Prostate gland (tissue), 2 donors: Measurements from ENCODE around the gene ARHGAP26. TPM values are rescaled to one million over a fixed set of nuclear protein-coding genes. Genes with fewer than 3 reads are reported as not detected.

ENCODE experiments used
- DNase-seq: peaks from one replicate; pipeline ENCODE4 v3.0.0-alpha.2; 2019; ENCODE audit warnings: low spot score
- H3K27ac ChIP-seq, 2 donors: fragments of 200-600 bp; sonication (generic); 2 replicates each; pipeline ENCODE4 v1.5.1; 2017 to 2019
- H3K27me3 ChIP-seq: fragments of 200-600 bp; sonication (generic); replicated peaks from 2 replicates; pipeline ENCODE4 v1.5.1; 2019; ENCODE audit not compliant: insufficient read depth
- H3K36me3 ChIP-seq, 2 donors: fragments of 200-600 bp; sonication (generic); 1 replicate in 1 of 2; 2 replicates in 1 of 2; pipeline versions ENCODE4 v1.5.1 to v1.8.1; 2017 to 2019
- H3K4me1 ChIP-seq: fragments of 200-600 bp; sonication (generic); replicated peaks from 2 replicates; pipeline ENCODE4 v1.5.1; 2019
- H3K4me3 ChIP-seq, 2 donors: fragments of 200-600 bp; sonication (generic); 2 replicates each; pipeline ENCODE4 v1.5.1; 2017 to 2019
- H3K9me3 ChIP-seq: fragments of 200-600 bp; sonication (generic); 2 replicates; pipeline ENCODE4 v1.5.1; 2017
- POLR2A ChIP-seq: fragments of 450-650 bp; IDR thresholded peaks from one replicate; pipeline ENCODE4 v1.6.1; 2016; ENCODE audit warnings: antibody characterized with exemption, mild to moderate bottlenecking
- POLR2AphosphoS5 ChIP-seq: sonication (generic); formaldehyde crosslinking; IDR thresholded peaks from one replicate; pipeline ENCODE4 v1.6.1; 2017; ENCODE audit warnings: antibody characterized with exemption
- WGBS: methylation state at CpG from one replicate; pipeline ENCODE4 v1.1.5; 2018; 5-methylcytosine and 5-hydroxymethylcytosine counted together
- intact Hi-C: fragments of 100-400 bp; cut with DNase I; formaldehyde crosslinking; loops from one replicate; pipeline ENCODE4 v1.14.2; 2022
- total RNA-seq, 2 donors: library from RNA; depleted of rRNA; stranded (reverse); fragments of >200 nt; gene quantifications; one replicate each; pipeline ENCODE4 v1.1.0, GENCODE V29; 2016
- TF ChIP-seq, protein P1 (sequence below), 4 experiments: fragments of 200-600 bp in 2 of 4; fragments of 450-650 bp in 2 of 4; sonication (generic) in 2 of 4; IDR thresholded peaks; 1 replicate in 3 of 4; 2 replicates in 1 of 4; pipeline ENCODE4 v1.5.1; 2016 to 2019; ENCODE audit warnings: antibody characterized with exemption in 4 of 4, mild to moderate bottlenecking in 2 of 4, moderate library complexity in 2 of 4

ARHGAP26 gene
- total RNA-seq, 2 donors from 2014 or later, result 11.7 to 39.8 TPM

DNA sequence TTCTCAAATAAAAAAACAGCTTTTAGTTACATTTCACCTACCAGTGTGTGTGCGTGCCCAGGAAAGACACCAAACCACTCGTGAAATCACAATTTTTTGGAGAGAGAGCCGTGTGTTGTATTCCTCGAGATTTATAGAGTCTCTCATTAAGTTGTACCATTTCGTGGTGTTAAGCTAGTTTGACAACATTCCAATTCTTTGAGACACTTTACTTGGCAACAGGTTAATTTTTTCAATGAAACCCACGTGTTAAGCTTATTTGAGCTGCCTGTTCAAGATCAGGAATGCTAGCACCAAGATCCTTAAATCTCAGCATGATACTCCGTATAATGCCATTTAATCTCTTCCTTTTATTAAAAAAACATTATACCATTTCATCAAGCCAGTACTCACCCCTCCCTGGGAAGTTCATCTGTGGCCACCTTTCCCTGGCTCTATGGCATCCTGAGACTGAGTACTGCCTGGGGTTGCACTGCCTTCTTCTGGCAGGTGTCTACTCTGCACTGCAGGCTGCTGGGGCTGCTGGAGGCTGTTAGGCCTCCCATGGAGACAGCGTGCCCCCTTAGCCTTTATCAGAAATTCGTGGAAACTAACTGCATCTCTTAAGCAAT is 143.7 kb downstream of the ARHGAP26 start:
- intact Hi-C loops, result no loop called here
- WGBS, result 51% methylated on average over 9 of the region's 9 CpGs

DNA sequence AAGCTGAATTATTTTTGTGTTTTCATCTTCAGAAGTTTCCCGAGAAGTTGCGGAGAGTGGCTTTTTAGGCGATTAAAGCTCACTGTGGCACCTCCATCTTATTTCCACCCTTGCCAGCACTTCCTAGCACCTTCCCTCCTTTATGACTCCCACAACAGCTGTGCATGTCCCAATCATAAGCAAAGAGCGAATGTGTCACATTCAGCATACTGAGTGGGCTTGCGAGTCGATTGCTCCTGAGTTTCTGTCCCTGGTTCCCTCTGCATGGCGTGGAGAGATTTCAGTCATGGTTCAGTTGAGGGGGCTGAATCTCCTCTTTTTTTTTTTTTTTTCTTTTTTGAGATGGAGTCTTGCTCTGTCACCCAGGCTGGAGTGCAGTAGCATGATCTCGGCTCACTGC is 144.9 kb downstream of the ARHGAP26 start:
- Histone ChIP-seq H3K36me3 (no peaks in the 10 kb centered on the region), H3K4me3 (no peak overlapping the region), H3K27ac (no peak overlapping the region), H3K9me3 (no peaks in the 10 kb centered on the region), H3K4me1 (no peaks in the 10 kb centered on the region), H3K27me3 (no peaks in the 10 kb centered on the region)
- TF ChIP-seq POLR2A, result no peak
- TF ChIP-seq POLR2AphosphoS5, result no peak
- TF ChIP-seq, protein P1, sequence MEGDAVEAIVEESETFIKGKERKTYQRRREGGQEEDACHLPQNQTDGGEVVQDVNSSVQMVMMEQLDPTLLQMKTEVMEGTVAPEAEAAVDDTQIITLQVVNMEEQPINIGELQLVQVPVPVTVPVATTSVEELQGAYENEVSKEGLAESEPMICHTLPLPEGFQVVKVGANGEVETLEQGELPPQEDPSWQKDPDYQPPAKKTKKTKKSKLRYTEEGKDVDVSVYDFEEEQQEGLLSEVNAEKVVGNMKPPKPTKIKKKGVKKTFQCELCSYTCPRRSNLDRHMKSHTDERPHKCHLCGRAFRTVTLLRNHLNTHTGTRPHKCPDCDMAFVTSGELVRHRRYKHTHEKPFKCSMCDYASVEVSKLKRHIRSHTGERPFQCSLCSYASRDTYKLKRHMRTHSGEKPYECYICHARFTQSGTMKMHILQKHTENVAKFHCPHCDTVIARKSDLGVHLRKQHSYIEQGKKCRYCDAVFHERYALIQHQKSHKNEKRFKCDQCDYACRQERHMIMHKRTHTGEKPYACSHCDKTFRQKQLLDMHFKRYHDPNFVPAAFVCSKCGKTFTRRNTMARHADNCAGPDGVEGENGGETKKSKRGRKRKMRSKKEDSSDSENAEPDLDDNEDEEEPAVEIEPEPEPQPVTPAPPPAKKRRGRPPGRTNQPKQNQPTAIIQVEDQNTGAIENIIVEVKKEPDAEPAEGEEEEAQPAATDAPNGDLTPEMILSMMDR (IDR thresholded peaks at IDR 0.05), result no peak
- 93% methylated on average over 8 of the region's 8 CpGs for WGBS
- intact Hi-C loops, result no loop called here
- DNase-seq, result no peak

More for the DNA sequence above, 143.7 kb downstream of the ARHGAP26 start:
- Histone ChIP-seq H3K4me3 (no peak overlapping the region), H3K9me3 (no peaks in the 10 kb centered on the region), H3K27ac (no peak overlapping the region), H3K4me1 (no peaks in the 10 kb centered on the region), H3K36me3 (no peaks in the 10 kb centered on the region), H3K27me3 (no peaks in the 10 kb centered on the region)
- no peak for DNase-seq
- TF ChIP-seq, protein P1 (IDR thresholded peaks at IDR 0.05), result no peak
- TF ChIP-seq POLR2A (no peak), POLR2AphosphoS5 (no peak)

DNA sequence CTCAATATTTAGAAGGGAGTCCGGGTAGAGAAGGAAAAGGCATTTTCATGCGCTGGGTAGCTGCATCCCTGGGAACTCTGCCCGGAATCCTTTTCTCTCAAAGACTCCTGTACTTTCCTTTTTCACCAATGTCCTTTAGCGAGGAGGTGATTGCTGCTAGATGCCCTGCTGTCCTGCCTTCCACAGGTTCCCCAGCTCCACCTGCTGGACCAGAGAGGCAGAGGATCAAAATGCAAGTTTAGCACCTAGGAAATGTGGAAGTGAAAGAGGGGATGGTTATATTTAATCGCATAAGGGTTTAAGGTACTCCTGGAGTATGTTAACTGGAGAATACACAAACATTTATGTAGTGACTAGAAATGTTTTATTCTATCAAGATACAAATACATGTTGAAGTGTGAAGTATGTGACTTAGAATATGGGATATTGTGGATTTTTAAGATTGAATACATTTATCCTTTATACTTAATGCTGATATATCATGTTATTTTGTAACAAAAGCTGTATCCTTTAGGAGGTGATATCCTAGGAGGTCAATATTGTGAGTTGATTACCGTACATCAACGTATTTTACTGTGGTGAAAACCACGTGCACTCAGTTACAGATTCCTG is 145.7 kb downstream of the ARHGAP26 start:
- no peak overlapping the region for H3K27ac ChIP-seq
- 54% methylated on average over 8 of the region's 8 CpGs for WGBS
- intact Hi-C loops, result no loop called here
- no peak overlapping the region for H3K4me3 ChIP-seq
- no peaks in the 10 kb centered on the region for H3K36me3 ChIP-seq
- H3K4me1 ChIP-seq, result no peaks in the 10 kb centered on the region
- H3K9me3 ChIP-seq, result no peaks in the 10 kb centered on the region
- TF ChIP-seq POLR2A, result no peak
- TF ChIP-seq, protein P1 (IDR thresholded peaks at IDR 0.05), result peak in 3 of 4 experiments; percentile 13 to 50 (median 44)
- peak; percentile 14 for DNase-seq
- no peaks in the 10 kb centered on the region for H3K27me3 ChIP-seq

GRCh38 chr5:142918959-142919635 is 148.9 kb downstream of the ARHGAP26 start:
- Histone ChIP-seq H3K27ac (no peak overlapping the region), H3K9me3 (no peaks in the 10 kb centered on the region), H3K4me3 (no peak overlapping the region), H3K36me3 (no peaks in the 10 kb centered on the region), H3K27me3 (no peaks in the 10 kb centered on the region), H3K4me1 (no peaks in the 10 kb centered on the region)
- WGBS, result 89% methylated on average over 7 of the region's 7 CpGs
- DNase-seq, result no peak
- no peak for TF ChIP-seq POLR2A
- TF ChIP-seq POLR2AphosphoS5, result no peak
- intact Hi-C loops, result no loop called here

- no peak overlapping the region for H3K4me3 ChIP-seq
- 97% methylated on average over 3 of the region's 3 CpGs for WGBS
- H3K36me3 ChIP-seq, result no peaks in the 10 kb centered on the region
- DNase-seq, result no peak
- no peaks in the 10 kb centered on the region for H3K27me3 ChIP-seq
- H3K4me1 ChIP-seq, result no peaks in the 10 kb centered on the region
- no peaks in the 10 kb centered on the region for H3K9me3 ChIP-seq
- no peak overlapping the region for H3K27ac ChIP-seq
- intact Hi-C loops, result loop anchor here (5.0 kb wide), 3 partner anchors 481 to 1221 kb away; partner anchors contain the start of gene NR3C1
- TF ChIP-seq, protein P1 (IDR thresholded peaks at IDR 0.05), result no peak
- no peak for TF ChIP-seq POLR2A
Observed at GRCh38 chr5:142920849-142921612, 150.9 kb downstream of the ARHGAP26 start.
